Coronary artery (tissue), 2 donors: ENCODE measurements around the gene AGBL4.

Experiments used
- DNase-seq: peaks from one replicate; pipeline ENCODE4 v3.0.0-alpha.2; 2017; ENCODE audit warnings: low spot score
- H3K27ac ChIP-seq, 2 donors: fragments of 200-600 bp; sonication (generic); one replicate each; pipeline ENCODE4 v1.5.1; 2016 to 2019
- H3K4me3 ChIP-seq: fragments of 200-600 bp; sonication (generic); 2 replicates; pipeline ENCODE4 v1.5.1; 2016; ENCODE audit warnings: mild to moderate bottlenecking, moderate library complexity
- CTCF ChIP-seq: fragments of 200-600 bp; sonication (generic); IDR thresholded peaks from one replicate; pipeline ENCODE4 v1.5.1; 2019; ENCODE audit warnings: antibody characterized with exemption

Gene AGBL4

DNA sequence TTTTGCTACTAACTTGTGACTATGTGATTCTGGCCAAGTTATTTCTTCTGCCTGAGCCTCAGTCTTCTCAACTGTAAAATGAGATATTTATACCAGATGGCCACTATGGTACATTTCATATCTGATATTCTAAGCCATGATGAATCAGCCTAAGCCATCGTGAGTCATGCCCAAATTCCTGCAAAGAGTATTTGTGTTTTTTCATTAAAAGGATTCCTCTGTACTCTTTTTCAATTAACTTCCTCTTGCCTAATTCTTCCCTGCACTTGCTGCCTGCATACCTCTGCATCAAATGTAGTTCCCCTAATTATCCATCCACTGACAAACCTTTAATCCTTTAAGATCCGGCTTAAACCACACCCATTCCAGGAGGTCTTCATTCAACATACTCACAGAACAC, 672.0 kb downstream of the AGBL4 start:
- Histone ChIP-seq H3K4me3 (no peak overlapping the region), H3K27ac (no peak overlapping the region)
- no peak for TF ChIP-seq CTCF
- DNase-seq: no peak

GRCh38 chr1:49346767-49347349, 676.9 kb downstream of the AGBL4 start:
- DNase-seq: no peak
- Histone ChIP-seq H3K27ac (no peak overlapping the region), H3K4me3 (no peak overlapping the region)
- no peak for TF ChIP-seq CTCF

GRCh38 chr1:49340576-49340975, 683.2 kb downstream of the AGBL4 start:
- no peak for DNase-seq
- H3K4me3 ChIP-seq: no peak overlapping the region
- H3K27ac ChIP-seq: no peak overlapping the region
- no peak for TF ChIP-seq CTCF

GRCh38 chr1:49339043-49339442, 684.7 kb downstream of the AGBL4 start:
- H3K4me3 ChIP-seq: no peak overlapping the region
- no peak for DNase-seq
- H3K27ac ChIP-seq: no peak overlapping the region
- TF ChIP-seq CTCF: no peak

GRCh38 chr1:49337251-49337650, 686.5 kb downstream of the AGBL4 start:
- TF ChIP-seq CTCF: no peak

DNA sequence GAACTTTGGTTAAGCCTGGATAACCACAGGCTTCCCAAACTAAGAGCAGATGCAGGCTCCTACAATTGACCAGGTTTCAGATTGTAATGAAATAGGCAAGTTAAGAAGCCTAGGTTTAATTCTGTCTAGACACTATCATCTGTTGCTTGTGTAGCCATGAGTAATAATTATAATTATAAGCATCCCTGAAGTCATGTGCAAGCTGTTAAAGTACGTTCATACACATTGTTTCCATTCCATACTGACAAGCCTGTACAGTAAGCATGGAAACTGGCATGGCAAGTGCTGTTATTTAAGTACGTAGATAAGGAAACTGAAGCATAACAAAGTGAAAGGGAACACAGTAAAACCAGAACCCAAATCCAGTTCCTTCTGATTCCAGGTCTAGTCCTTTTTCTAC, 689.8 kb downstream of the AGBL4 start:
- Histone ChIP-seq H3K27ac (no peak overlapping the region), H3K4me3 (no peak overlapping the region)
- no peak for DNase-seq
- no peak for TF ChIP-seq CTCF

More at GRCh38 chr1:49337251-49337650, 686.5 kb downstream of the AGBL4 start:
- Histone ChIP-seq H3K27ac (no peak overlapping the region), H3K4me3 (no peak overlapping the region)
- DNase-seq: no peak

DNA sequence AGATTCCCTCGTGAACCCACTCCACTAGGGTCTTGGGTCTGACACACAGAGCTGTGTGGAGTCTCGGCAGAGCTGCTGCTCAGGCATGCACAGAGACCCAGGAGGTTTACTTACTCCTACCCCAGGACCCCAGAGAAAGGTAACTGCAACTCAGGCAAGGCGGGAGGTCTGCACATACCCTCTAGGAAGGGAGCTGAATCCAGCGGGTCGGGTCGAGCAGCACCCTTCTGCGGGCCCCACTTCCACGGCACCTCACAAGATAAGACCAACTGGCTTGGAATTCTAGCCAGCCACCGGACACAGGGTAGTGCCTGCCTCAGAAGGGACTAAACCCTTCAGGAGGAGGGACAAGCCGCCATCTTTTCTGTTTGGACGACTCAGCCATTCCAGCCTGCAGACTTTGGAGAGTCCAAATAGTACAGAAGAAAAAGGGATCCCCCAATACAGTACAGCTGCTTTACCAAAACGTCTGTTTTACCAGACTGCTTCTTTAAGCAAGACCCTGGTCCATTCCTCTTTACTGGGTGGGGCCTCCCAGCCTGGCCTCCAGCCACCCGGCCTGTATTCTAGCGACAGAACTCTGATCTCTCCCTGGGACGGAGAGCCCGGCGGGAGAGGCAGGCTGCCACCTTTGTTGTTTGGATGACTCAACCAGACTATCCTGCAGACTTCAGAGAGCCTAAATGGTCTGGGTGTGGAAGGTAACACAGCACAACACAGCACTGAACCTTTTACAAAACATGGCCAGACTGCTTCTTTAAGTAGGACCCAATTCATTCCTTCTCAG, 692.5 kb downstream of the AGBL4 start:
- Histone ChIP-seq H3K4me3 (no peak overlapping the region), H3K27ac (no peak overlapping the region)
- no peak for DNase-seq
- TF ChIP-seq CTCF: no peak
